Ishikawa (cell line): ENCODE data around the gene PLEKHA7.

Experiments used
- EGR1 ChIP-seq: IDR thresholded peaks from 2 replicates; pipeline ENCODE4 v1.6.1; 2012
- EP300 ChIP-seq: IDR thresholded peaks from 2 replicates; pipeline ENCODE4 v1.6.1; 2012; ENCODE audit warnings: borderline replicate concordance
- FOXM1 ChIP-seq: IDR thresholded peaks from 2 replicates; pipeline ENCODE4 v1.6.1; 2012; ENCODE audit warnings: low read depth, borderline replicate concordance
- NFIC ChIP-seq: IDR thresholded peaks from 2 replicates; pipeline ENCODE4 v1.6.1; 2012
- RAD21 ChIP-seq: IDR thresholded peaks from 2 replicates; pipeline ENCODE4 v1.6.1; 2012; ENCODE audit warnings: low read depth
- REST ChIP-seq: IDR thresholded peaks from 2 replicates; pipeline ENCODE4 v1.6.1; 2012; ENCODE audit warnings: low read depth, mild to moderate bottlenecking
- TAF1 ChIP-seq: IDR thresholded peaks from 2 replicates; pipeline ENCODE4 v1.6.1; 2012; ENCODE audit warnings: low read depth, mild to moderate bottlenecking
- TCF12 ChIP-seq: IDR thresholded peaks from 2 replicates; pipeline ENCODE4 v1.6.1; 2012; ENCODE audit warnings: low read depth
- TEAD4 ChIP-seq: IDR thresholded peaks from 2 replicates; pipeline ENCODE4 v1.6.1; 2012
- YY1 ChIP-seq: IDR thresholded peaks from 2 replicates; pipeline ENCODE4 v1.6.1; 2012; ENCODE audit warnings: low read depth
- ZBTB7A ChIP-seq: IDR thresholded peaks from 2 replicates; pipeline ENCODE4 v1.6.1; 2012; ENCODE audit warnings: low read depth
- TF ChIP-seq, protein P1 (sequence below): IDR thresholded peaks from 2 replicates; pipeline ENCODE4 v1.6.1; 2012
- TF ChIP-seq, protein P2 (sequence below): IDR thresholded peaks from 2 replicates; pipeline ENCODE4 v1.6.1; 2012

DNA sequence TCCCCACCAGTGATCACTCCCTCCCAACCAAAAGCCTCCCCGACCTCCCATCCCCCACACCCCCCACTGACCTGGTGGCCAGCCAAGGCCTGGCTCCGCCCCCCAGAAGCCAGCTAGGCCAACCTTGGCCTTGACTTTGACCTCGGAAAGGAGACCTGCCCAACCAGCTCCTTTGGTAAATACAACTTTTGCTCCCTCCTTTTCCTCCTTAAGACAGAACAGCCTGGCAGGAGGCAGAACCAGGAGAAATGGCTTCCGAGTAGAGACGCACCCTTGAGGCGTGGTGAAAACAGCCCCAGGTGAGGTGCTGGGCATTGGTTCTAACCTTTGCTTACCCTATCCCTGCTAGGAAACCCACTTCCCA lies 27.0 kb downstream of the PLEKHA7 start:
- TF ChIP-seq TAF1, result no peak
- TF ChIP-seq EP300, result no peak
- TF ChIP-seq, protein P1, sequence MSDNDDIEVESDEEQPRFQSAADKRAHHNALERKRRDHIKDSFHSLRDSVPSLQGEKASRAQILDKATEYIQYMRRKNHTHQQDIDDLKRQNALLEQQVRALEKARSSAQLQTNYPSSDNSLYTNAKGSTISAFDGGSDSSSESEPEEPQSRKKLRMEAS, result no peak
- TF ChIP-seq FOXM1, result no peak
- TF ChIP-seq NFIC, result 0 out of 2 replicates have a peak, but pooled peaks have one; percentile 44
- no peak for TF ChIP-seq YY1
- no peak for TF ChIP-seq ZBTB7A
- no peak for TF ChIP-seq REST
- no peak; the same call in 1 of the 2 replicates for TF ChIP-seq TCF12
- no peak for TF ChIP-seq EGR1
- no peak for TF ChIP-seq TEAD4
- TF ChIP-seq RAD21, result no peak
- TF ChIP-seq, protein P2, sequence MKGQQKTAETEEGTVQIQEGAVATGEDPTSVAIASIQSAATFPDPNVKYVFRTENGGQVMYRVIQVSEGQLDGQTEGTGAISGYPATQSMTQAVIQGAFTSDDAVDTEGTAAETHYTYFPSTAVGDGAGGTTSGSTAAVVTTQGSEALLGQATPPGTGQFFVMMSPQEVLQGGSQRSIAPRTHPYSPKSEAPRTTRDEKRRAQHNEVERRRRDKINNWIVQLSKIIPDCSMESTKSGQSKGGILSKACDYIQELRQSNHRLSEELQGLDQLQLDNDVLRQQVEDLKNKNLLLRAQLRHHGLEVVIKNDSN, result no peak
